ENCODE data around the gene DYNC1I1. TPM values are rescaled to one million over a fixed set of nuclear protein-coding genes. Genes with fewer than 3 reads are reported as not detected.

DYNC1I1 gene
- total RNA-seq, 1 donor from 2014 or later, result 0.79 TPM

- Histone ChIP-seq H3K36me3 (no peaks in the 10 kb centered on the region), H3K27ac (no peak overlapping the region), H3K9ac (no peak overlapping the region), H3K4me2 (no peak overlapping the region), H3K9me3 (ENCODE audit: low read depth) (no peaks in the 10 kb centered on the region), H2AFZ (replicated peaks) (no peak overlapping the region), H3K27me3 (no peaks in the 10 kb centered on the region), H3K4me3 (no peak overlapping the region), H4K20me1 (ENCODE audit: low read depth) (no peaks in the 10 kb centered on the region), H3K79me2 (ENCODE audit: low read depth) (no peaks in the 10 kb centered on the region), H3K4me1 (peaks cover 9% of the 10 kb centered on the region), H3F3A (ENCODE audit: low read depth) (no peaks in the 10 kb centered on the region)
- H3K4me3 Mint-ChIP-seq, result no peak overlapping the region
- H3K27me3 Mint-ChIP-seq (ENCODE audit: insufficient read depth, low read depth), result peaks cover 4% of the 10 kb centered on the region
- TF ChIP-seq EZH2phosphoT487 (IDR thresholded peaks at IDR 0.05), result no peak
- no peak for TF ChIP-seq EZH2 (IDR thresholded peaks at IDR 0.05)
- DNase-seq (ENCODE audit: low spot score), result no peak
- H3K27ac Mint-ChIP-seq, result no peak overlapping the region
- no peaks in the 10 kb centered on the region for H3K9me3 Mint-ChIP-seq
- no peaks in the 10 kb centered on the region for H3K36me3 Mint-ChIP-seq
- H3K4me1 Mint-ChIP-seq, result no peaks in the 10 kb centered on the region
Measured at GRCh38 chr7:95802270-95802669, 29.9 kb downstream of the DYNC1I1 start.

GRCh38 chr7:95804052-95804451, 31.7 kb downstream of the DYNC1I1 start:
- H3F3A ChIP-seq (ENCODE audit: low read depth), result no peaks in the 10 kb centered on the region
- no peaks in the 10 kb centered on the region for H3K9me3 Mint-ChIP-seq
- no peaks in the 10 kb centered on the region for H3K79me2 ChIP-seq (ENCODE audit: low read depth)
- H3K36me3 Mint-ChIP-seq, result no peaks in the 10 kb centered on the region
- no peak overlapping the region for H3K4me3 ChIP-seq
- no peak overlapping the region for H3K9ac ChIP-seq
- H4K20me1 ChIP-seq (ENCODE audit: low read depth), result no peaks in the 10 kb centered on the region
- H3K4me1 ChIP-seq, result no peaks in the 10 kb centered on the region
- H3K9me3 ChIP-seq (ENCODE audit: low read depth), result no peaks in the 10 kb centered on the region
- no peak overlapping the region for H3K27ac ChIP-seq
- no peak overlapping the region for H2AFZ ChIP-seq (replicated peaks)
- no peak for DNase-seq (ENCODE audit: low spot score)
- peaks cover 7% of the 10 kb centered on the region for H3K27me3 Mint-ChIP-seq (ENCODE audit: insufficient read depth, low read depth)
- H3K4me2 ChIP-seq, result no peak overlapping the region
- no peaks in the 10 kb centered on the region for H3K4me1 Mint-ChIP-seq
- H3K36me3 ChIP-seq, result no peaks in the 10 kb centered on the region
- H3K27me3 ChIP-seq, result no peaks in the 10 kb centered on the region
- no peak overlapping the region for H3K27ac Mint-ChIP-seq
- H3K4me3 Mint-ChIP-seq, result no peak overlapping the region
- TF ChIP-seq CTCF (IDR thresholded peaks at IDR 0.05) (no peak), EZH2 (IDR thresholded peaks at IDR 0.05) (no peak), EZH2phosphoT487 (IDR thresholded peaks at IDR 0.05) (no peak)

- H3K36me3 ChIP-seq, result no peaks in the 10 kb centered on the region
- Mint-ChIP-seq H3K27me3 (ENCODE audit: insufficient read depth, low read depth) (peaks cover 4% of the 10 kb centered on the region), H3K4me3 (no peak overlapping the region), H3K9me3 (no peaks in the 10 kb centered on the region), H3K36me3 (no peaks in the 10 kb centered on the region), H3K4me1 (no peaks in the 10 kb centered on the region), H3K27ac (no peak overlapping the region)
- H2AFZ ChIP-seq (replicated peaks), result no peak overlapping the region
- no peaks in the 10 kb centered on the region for H3K4me1 ChIP-seq
- H3K4me3 ChIP-seq, result no peak overlapping the region
- no peaks in the 10 kb centered on the region for H4K20me1 ChIP-seq (ENCODE audit: low read depth)
- TF ChIP-seq CTCF (IDR thresholded peaks at IDR 0.05) (no peak), EZH2 (IDR thresholded peaks at IDR 0.05) (no peak), EZH2phosphoT487 (IDR thresholded peaks at IDR 0.05) (no peak)
- H3K4me2 ChIP-seq, result no peak overlapping the region
- H3K27ac ChIP-seq, result no peak overlapping the region
- no peaks in the 10 kb centered on the region for H3K9me3 ChIP-seq (ENCODE audit: low read depth)
- H3K9ac ChIP-seq, result no peak overlapping the region
- DNase-seq (ENCODE audit: low spot score), result no peak
- no peaks in the 10 kb centered on the region for H3F3A ChIP-seq (ENCODE audit: low read depth)
- H3K27me3 ChIP-seq, result no peaks in the 10 kb centered on the region
- no peaks in the 10 kb centered on the region for H3K79me2 ChIP-seq (ENCODE audit: low read depth)
Measured at GRCh38 chr7:95805909-95806308, 33.6 kb downstream of the DYNC1I1 start.

GRCh38 chr7:95808396-95808795, 36.0 kb downstream of the DYNC1I1 start:
- no peak overlapping the region for H3K4me2 ChIP-seq
- no peak for DNase-seq (ENCODE audit: low spot score)
- H3K79me2 ChIP-seq (ENCODE audit: low read depth), result no peaks in the 10 kb centered on the region
- no peaks in the 10 kb centered on the region for H4K20me1 ChIP-seq (ENCODE audit: low read depth)
- Mint-ChIP-seq H3K27ac (no peak overlapping the region), H3K36me3 (no peaks in the 10 kb centered on the region), H3K4me3 (no peak overlapping the region), H3K27me3 (ENCODE audit: insufficient read depth, low read depth) (peaks cover 2% of the 10 kb centered on the region), H3K9me3 (no peaks in the 10 kb centered on the region), H3K4me1 (no peaks in the 10 kb centered on the region)
- no peaks in the 10 kb centered on the region for H3K27me3 ChIP-seq
- no peak overlapping the region for H3K9ac ChIP-seq
- H3K27ac ChIP-seq, result no peak overlapping the region
- no peak overlapping the region for H3K4me3 ChIP-seq
- no peaks in the 10 kb centered on the region for H3K9me3 ChIP-seq (ENCODE audit: low read depth)
- H3F3A ChIP-seq (ENCODE audit: low read depth), result no peaks in the 10 kb centered on the region
- no peaks in the 10 kb centered on the region for H3K36me3 ChIP-seq
- H2AFZ ChIP-seq (replicated peaks), result no peak overlapping the region
- H3K4me1 ChIP-seq, result no peaks in the 10 kb centered on the region
- TF ChIP-seq CTCF (IDR thresholded peaks at IDR 0.05), result no peak
